Stimulated activated CD4-positive, alpha-beta T cell treated with anti-CD3 and anti-CD28 coated beads, TNF-alpha, amount 100 ng/mL, for 48 hours (primary cell): Measurements from ENCODE around the gene SCGN.
"Not testable (repeated sequence)": the region's sequence is repeated elsewhere in the genome, so short reads cannot be mapped to it uniquely, and the experiment has no call there.

Experiments
- DNase-seq, 3 donors: peaks; one replicate each; pipeline ENCODE4 v3.0.0-alpha.2; 2020; ENCODE audit warnings: low read depth in 3 of 3

SCGN gene

GRCh38 chr6:25730907-25731306, 78.9 kb downstream of the SCGN start:
- no peak for DNase-seq

DNA sequence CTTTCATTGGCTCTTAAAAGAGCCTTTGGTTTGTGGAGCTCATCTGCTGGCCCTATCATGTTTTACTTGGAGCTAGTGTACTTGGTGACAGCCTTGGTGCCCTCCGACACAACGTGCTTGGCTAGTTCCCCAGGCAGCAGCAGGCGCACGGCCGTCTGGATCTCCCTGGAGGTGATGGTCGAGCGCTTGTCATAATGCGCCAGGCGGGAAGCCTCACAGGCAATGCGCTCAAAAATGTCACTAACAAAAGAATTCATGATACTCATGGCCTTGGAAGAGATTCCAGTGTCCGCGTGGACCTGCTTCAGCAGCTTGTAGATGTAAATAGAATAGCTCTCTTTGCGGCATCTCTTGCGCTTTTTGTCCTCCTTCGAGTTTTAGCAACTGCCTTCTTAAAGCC, 79.7 kb downstream of the SCGN start:
- DNase-seq, result no peak

DNA sequence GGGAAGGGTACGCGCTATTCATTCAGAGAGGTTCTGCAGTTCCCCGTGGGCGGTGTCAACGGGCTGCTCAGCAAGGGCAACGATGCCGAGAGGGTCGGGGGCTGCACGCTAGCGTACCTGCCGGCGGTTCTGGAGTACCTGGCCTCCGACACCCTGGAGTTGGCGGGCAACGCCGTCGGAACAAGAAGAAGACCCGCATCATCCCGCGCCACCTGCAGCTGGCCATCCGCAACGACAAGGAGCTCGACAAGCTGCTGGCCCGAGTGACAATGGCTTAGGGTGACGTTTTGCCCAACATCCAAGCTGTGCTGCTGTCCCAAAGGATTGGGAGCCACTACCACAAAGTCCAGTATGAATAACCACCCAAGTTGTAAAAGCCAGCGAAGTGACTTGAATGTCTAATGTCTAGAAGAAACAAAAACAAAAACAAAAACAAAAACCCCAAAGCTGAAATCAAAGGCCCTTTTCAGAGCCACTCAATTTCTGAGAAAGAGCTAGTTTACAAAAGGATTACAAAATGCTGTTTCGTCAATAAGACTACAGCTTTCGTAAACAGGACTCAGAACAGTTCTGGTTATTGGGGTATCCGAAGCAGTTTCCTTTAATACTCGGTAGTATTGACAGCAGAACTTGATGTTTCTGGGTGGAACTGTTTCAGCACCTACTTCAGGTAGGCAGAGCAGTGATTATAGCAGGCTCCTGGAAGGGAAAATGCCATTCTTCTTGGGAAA, 80.6 kb downstream of the SCGN start:
- DNase-seq, result no peak

DNA sequence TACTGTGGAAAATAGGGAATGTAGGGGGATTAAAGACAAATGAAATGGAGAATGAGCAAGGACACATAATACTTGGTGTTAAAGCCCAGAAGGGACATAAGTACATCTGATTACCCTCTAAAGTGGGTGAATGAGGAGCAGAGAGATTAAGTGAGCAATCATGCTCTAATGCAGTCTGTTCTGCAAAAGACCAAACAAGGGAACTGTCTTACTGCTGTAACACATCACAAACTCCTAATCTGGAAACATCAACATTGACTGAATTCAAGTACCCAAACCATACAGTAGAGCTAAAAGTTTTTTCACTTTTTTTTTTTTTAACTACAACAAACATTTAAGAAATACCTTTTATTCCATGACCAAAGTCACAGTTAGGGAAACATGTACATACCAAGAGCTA, 83.2 kb downstream of the SCGN start:
- DNase-seq, result no peak

GRCh38 chr6:25743868-25744267, 91.9 kb downstream of the SCGN start:
- no peak for DNase-seq

DNA sequence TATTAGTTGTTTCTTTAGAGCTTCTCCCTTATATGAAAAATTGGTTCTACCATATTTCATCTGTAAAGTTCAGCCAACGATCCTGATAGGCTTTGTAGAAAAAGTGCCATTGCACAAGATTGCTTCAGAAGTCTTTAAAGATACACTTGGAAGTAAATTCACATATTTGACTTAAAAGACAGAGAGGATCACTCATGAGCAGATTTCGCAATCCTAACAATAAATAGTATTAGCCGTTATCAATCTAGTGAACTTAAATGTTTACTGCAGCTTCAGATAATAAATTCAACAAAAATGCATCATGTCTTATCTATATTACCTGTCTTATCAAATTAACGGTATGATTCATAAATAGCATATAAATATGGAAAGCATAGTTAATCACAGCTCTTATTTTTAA, 93.8 kb downstream of the SCGN start:
- DNase-seq, result no peak

- no peak for DNase-seq
Observed at GRCh38 chr6:25746968-25747367, 95.0 kb downstream of the SCGN start.

DNA sequence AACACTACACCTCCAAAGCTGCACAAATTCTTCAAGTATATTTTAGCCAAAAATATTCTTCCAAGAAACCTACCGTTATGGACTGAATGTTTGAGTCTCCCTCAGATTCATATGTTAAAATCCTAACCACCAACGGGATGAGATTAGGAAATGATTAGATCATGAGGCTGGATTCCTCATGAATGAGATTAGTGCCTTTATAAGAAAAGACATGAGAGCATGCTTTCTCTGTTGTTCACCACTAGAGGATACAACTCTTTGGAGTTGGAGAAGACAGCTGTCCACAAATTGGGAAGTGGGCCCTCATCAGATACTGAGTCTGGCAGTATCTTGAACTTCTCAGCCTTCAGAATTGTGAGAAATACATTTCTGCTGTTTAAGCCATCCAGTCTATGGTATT, 95.5 kb downstream of the SCGN start:
- DNase-seq, result no peak

DNA sequence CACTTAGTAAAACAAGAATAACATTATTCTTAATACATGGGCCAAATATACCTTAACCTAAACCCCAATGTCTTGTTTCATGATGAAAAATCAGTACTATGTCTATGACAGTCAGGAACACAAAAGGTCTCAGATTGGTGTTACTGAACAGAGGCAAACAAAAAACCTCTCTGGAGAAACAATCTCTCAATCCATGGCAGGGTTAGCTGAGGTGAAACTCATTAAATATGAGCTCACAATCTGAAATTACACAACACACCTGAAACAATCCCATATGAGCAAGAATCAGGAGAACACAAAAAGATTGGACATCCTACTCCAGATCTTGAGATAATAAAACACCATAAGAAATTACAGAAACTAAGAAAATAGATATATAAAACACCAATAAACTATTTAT, 96.0 kb downstream of the SCGN start:
- DNase-seq, result no peak

- DNase-seq, result not testable (repeated sequence)
Observed at GRCh38 chr6:25748601-25749517, 96.8 kb downstream of the SCGN start.

- DNase-seq, result no peak
Observed at GRCh38 chr6:25749837-25750236, 97.8 kb downstream of the SCGN start.

GRCh38 chr6:25750906-25751305, 98.9 kb downstream of the SCGN start:
- DNase-seq, result no peak
